ENCODE results near the gene CCDC32.
"Not testable (repeated sequence)": the region's sequence is repeated elsewhere in the genome, so short reads cannot be mapped to it uniquely, and the experiment has no call there.

Gene CCDC32, protein sequence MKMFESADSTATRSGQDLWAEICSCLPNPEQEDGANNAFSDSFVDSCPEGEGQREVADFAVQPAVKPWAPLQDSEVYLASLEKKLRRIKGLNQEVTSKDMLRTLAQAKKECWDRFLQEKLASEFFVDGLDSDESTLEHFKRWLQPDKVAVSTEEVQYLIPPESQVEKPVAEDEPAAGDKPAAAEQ

DNA sequence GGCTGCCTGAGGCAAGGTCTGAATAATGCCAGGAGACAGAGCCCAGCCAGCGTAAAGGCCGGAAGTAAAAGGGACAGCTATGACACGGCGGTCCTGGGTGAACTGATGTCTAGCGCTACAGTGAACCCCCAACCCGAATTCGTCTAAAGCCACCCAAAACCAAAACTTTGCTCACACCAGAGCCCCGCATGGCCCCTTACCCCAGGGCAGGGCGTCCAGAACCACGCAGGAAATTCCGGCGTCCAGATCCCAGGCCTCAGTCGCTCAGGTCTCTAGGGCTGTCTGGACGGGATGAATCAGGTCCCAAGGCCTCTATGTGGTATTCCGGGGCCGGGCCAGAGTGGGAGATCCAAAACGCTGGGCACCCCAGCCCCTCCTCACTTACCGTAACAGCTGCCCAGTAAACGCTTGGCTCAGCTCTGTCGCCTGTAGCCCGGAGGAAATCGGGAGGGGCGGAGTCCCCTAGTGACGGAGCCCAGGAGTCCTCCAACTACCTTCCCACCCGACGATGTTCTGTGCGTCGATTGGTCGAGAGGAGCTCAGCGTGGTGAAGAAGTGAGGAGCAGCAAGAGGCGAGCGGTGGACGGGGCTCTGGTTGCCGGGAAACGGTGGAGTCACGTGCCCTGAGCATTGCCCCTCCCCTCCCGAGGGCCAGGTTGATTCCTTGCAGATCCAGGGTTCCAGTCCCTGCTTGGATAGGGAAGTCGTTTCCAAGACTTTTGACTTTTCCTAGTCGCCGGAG lies at the start of gene CCDC32:
Gene CCDC32, minus strand, starts transcription at position 452 of the 742 bp plus-strand sequence. CDS start 2,027 bp downstream, outside the sequence.
- DNase-seq = peak; percentile 90

DNA sequence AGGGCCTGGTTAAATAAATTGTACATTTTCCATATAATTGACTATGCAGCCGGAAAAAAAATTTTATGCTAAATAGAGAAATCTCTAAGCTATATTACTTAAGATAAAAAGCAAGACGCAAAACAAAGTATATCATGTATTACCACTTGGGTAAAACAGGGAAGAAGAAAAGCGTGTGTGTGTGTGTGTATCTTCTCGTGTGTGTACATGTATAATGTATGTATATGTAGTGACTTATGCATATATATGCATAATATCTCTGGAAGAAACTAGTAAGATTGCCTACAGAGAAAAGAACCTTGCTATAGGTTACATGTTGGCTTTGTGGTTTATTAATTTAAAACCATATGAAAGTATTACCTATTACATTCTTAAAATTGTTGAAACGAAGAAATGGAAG lies 48.2 kb upstream of the CCDC32 start:
- no peak for DNase-seq

DNA sequence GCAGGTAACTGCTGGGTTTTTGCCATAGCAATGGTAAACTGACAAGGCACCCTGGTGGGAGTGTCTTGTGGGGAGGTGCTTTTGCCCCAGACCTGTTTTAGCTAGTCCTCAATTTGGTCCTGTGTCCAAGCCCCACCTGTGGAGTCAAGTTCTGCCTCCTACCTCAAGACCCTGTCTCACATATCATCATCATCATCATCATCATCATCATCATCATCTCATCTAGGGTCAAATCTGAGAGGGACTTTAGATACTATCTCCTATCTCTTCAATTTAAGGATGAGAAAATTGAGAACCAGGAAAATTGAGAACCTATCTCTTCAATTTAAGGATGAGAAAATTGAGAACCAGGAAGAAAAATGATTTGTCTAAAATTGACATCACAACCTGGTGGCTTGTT lies 39.1 kb upstream of the CCDC32 start:
- DNase-seq = no peak

DNA sequence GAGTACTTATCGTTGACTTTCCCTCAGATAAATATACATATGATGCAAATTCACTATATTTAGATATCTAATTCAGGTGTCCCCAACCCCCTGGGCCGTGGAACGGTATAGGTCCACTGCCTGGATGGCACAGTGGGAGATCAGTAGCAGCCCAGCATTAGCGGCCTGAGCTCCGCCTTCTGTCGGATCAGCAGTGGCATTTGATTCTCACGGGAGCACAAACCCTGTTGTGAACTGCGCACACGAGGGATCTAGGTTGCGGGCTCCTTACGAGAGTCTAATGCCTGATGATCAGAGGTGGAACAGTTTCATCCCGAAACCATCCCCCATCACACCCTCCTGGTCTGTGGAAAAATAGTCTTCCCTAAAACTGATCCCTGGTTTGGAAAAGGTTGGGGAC lies 36.1 kb upstream of the CCDC32 start:
- DNase-seq = no peak

DNA sequence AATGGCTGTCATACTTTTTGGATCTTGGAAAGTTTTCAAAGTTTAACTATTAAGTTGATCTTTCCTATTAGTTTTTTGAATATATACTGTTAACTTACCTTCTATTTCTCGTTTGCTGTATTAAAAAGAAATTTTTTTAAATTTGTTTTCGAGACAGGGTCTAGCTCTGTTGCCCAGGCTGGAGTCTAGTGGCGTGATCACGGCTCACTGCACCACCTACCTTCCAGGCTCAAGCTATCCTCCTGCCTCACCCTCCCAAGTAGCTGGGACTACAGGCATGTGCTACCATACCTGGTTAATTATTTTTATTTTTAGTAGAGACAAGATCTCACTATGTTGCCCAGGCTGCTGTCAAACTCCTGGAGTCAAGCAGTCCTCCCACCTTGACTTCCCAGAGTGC lies 33.8 kb upstream of the CCDC32 start:
- no peak for DNase-seq

DNA sequence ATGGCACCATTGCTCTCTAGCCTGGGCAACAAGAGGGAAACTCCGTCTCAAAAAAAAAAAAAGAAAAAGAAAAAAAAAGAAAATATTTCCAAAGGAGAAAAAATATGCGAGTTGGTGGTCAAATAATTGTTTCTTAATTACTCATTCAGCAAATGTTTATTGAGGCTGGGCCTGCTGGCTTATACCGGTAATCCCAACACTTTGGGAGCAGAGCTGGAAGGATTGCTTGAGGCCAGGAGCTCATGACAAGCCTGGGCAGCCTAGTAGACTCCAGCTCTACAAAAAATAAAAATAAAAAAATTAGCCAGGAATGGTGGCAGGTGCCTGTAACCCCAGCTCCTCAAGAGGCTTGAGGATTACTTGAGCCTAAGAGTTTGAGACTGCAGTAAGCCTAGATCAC lies 33.3 kb upstream of the CCDC32 start:
- no peak for DNase-seq

DNA sequence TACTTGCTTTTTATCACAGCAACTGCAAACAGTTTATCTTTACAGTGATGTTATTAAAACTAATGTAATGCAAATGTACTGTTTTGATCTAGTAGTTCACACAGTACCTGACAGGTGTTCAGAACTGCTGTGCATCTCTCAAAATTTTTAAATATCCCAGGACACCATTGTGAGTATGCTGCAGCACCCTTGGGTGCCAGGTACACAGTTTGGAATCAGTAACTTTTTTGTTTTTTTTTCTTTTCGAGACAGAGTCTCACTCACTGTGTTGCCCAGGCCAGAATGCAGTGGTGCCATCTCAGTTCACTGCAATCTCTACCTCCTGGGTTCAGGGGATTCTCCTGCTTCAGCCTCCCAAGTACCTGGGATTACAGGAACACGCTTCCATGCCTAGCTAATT lies 32.2 kb upstream of the CCDC32 start:
- DNase-seq = no peak

DNA sequence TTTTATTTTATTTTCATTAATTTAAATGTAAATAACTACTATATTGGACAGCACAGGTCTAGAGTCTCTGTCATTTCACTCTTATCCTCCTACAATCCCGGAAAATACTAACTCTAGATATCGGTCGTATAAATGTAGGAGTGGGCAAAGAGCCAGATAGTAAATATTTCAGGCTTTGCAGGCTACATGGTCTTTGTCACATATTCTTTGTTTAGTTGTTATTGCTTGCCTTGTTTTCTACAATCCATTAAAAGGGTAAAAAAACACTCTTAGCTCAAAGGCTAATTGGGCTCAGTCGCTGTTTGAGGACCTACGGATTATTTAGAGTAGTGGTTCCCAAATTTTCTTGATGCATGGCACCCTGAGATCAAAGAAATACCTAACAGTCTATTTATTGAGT lies 30.9 kb upstream of the CCDC32 start:
- no peak for DNase-seq

DNA sequence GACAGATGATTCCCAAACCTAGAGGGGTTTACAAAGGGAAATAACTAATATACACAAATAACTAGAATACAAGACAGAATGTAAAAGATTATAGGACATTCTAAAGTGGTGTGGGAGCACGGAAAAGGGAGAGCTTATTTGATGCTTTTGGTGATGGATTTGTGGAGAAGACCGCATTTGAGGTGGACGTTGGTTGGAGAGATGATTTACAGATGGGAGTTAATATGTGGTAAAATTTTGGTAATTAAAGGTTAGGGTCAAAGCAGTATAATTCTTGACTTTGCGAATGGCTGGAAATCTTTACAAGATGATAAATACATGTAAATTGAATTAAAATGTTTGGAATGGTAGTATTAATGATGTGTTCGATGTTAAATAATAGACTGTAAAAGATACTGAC lies 30.4 kb upstream of the CCDC32 start:
- DNase-seq = no peak

DNA sequence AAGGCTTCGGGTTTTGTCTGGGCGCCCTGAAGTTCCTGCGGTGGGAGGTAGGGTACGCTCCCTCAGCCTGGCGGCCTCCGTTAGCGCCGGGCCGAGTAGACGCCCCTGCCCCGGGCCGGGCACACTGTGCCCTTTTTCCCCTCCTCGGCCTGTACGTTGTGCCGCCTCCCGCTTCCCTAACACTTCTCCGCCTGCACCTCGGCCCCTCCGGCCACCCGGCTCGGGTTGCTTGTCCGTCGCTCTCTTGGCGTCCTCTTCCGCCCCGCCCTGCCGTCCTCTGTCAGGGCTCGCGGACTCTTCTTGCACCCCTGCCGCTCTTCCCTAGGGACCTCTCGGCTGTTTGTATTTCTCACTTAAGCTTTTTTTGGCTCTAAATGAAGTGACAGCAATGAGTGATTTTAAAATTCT lies 29.6 kb upstream of the CCDC32 start:
- no peak for DNase-seq

DNA sequence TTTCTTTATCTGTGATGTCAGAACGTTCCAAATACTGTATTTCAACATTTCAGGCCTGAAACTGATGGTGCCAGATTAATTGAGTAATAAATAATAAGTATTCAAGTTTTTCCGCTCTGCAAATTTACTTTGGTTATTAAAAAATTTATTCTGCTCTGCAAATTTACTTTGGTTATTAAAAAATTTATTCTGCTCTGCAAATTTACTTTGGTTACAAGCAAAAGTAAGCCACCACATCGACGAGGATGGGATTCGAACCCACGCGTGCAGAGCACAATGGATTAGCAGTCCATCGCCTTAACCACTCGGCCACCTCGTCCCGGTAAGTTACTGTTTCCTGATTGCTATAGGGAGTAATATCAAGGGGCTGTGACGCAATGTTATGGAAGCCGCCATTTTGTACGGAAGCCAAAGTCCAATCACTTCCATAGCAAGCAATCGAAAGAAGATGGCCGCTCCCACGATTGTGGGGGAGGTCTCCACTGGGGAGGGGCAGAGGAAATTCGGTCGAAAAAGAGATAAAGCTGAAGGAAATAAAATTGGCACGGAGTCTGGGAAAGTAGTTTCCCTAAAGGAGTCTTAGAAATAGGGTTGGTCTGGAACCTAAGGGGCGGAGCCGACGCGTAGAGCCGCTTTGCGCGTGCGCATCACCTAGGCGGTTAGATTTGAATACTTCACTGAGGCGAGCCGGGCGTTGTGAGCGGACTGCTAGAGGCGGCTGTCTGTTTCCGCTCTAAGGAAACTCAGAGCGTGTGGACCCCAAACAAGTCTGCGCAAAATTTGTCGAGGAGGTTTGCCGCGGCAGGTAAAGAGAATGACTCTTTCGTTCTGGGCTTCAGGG lies 29.0 kb upstream of the CCDC32 start, which contains the start of gene KNL1:
Gene KNL1, plus strand, starts transcription at position 662 of the 841 bp plus-strand sequence. CDS start 8,683 bp downstream, outside the sequence.
- peak; percentile 81 for DNase-seq

DNA sequence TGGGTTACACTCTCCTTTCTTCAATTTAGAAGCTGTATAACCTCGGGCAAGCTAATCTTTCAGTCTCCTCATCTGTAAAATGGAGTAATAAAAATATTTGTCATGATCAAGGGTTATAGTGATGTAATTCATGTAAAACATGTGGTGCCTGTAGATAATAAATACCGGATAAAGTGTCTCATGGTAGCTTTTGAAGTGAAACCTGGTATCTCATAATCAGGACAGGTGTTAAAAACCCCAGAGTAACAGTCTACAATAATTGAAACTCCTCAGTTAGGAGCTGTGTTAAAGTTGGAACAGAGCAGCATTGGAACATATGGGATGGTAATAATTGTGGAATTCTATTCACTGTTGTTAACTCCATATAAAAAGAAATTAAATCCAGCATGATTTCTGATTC lies 28.3 kb upstream of the CCDC32 start:
- no peak for DNase-seq

DNA sequence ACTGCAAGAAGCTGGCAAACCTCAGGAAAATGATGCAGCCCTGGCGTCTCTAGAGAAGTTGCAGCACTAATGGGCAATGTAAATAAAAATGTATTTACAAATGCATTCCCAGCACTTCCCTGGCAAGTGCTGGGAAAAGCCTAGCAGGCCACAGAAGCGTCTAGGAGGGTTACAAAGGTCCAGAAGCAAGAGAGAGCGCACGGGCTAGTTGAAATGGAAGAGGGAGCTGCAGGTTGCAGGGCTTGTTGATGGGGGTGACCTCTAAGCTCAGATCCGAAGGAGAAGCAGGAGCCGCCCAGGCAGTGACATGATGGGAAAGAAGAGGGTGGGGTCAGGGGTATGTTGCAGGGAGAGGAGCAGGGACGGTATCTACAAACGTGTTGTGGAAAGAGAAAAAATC lies 26.5 kb upstream of the CCDC32 start:
- DNase-seq = no peak

DNA sequence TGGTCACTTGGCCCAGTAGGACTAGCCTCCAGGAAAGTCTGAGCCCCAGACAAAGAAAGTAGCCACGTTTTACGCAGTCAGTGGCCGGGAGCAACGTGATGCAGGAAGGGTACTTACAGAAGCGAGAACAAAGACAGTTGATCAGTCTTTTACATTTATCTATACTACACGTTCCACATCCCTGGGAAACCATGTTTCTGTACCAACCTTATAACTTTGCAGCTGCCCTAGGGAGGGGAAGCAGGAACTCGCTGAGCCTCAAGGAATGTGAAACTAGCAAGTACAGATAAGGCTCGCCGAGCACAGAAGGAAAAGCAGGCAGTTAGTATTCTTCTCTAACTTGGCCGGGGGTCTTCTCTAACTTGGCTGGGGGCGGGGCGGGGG lies 25.8 kb upstream of the CCDC32 start:
- no peak for DNase-seq

DNA sequence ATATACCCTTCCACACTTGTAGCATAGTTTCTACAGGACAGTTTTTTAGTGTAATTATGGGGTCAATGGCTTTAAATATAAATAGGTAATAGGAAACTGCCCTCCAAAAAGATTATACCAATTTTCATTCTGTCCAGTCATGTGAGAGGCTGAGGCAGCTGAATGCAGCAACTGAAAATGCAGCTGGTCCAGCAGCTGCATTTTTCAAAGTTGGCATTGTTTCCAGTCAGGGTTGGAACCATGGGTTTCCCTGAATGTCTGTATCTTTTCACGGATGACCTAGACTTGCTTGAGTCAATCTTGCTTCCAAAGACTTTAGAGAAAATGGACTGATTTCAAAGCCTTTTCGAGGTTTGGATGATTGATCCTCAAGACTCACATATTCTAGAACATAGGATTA lies 19.3 kb upstream of the CCDC32 start:
- no peak for DNase-seq

DNA sequence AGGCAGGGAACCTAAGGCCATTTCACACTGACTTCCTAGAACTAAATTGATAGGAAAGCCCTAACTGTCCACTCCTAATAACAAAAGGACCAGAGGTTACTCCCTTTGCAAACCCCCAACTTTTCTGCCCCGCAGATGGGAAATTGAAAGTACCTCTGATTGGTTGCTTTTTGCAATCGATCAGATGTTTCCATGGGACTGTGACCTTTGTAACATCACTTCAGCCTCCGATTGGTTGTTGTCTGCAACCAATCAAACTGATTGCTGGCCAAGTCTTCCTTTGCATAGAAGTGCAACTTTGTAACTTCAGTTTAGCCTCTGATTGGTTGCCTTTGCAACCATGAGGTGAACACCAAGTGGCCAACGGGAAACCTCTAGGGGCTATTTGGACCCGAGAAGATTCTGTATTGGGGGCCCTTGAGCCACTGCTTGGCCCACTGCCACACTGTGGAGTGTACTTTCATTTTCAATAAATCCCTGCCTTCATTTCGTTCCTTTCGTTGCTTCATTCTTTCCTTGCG lies 17.9 kb upstream of the CCDC32 start:
- no peak for DNase-seq

DNA sequence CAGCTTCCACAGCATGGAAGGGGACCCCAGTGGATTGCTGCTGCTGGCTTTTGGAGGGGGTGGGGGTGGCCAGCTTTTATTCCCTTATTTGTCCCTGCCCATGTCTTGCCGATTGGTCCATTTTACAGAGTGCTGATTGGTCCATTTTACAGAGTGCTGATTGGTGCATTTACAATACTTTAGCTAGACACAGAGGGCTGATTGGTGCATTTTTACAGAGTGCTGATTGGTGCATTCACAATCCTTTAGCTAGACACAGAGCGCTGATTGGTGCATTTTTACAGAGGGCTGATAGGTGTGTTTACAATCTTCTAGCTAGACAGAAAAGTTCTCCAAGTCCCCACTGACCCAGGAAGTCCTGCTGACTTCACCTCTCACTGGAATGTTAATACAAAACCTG lies 17.0 kb upstream of the CCDC32 start:
- not testable (repeated sequence) for DNase-seq

DNA sequence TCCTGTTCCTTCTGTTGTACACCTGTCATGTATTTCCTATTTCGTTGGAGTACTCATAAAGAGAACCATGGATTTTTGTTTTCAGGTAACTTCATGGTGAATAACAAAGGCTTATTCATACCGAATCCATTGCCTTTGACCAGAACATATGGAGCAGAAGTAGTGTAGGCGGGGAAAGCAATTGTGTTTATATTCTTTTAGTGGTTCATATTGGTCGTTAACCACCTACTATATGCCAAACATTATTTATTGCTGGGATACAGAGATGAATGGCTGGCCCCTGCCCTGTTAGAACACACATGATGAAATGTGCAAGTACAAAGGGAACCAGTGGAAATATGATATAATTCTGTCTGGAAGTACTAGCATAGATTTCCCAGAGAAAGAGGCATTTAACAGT lies 14.1 kb upstream of the CCDC32 start:
- no peak for DNase-seq

DNA sequence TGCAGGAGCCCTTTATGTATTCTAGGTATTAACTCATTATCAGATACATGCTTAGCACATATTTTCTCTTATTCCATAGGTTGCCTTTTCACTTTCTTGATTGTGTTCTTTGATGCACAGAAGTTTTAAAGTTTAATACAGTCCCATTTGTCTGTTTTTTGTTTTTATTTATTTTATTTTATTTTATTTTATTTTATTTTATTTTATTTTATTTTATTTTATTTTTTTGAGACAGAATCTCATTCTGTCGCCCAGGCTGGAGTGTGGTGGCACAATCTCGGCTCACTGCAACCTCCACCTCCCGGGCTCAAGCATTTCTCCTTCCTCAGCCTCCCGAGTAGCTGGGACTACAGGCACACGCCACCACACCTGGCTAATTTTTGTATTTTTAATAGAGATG lies 12.1 kb upstream of the CCDC32 start:
- DNase-seq = not testable (repeated sequence)

DNA sequence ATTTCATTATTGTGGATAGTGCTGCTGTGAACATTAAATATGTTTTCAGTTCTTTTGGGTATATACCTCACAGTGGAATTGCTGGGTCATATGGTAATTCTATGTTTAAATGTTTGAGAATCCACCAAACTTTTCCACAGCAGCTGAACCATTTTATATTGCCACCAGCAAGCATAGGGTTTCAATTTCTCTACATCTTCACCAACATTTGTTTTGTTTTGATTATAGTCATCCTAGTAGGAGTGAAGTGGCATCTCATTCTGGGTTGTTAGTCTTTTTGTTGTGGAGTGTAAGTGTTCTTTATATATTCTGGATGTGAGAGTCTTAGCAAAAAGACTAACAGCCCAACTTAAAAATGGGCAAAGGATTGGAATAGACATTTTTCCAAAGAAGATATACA lies 10.3 kb upstream of the CCDC32 start:
- DNase-seq = no peak

DNA sequence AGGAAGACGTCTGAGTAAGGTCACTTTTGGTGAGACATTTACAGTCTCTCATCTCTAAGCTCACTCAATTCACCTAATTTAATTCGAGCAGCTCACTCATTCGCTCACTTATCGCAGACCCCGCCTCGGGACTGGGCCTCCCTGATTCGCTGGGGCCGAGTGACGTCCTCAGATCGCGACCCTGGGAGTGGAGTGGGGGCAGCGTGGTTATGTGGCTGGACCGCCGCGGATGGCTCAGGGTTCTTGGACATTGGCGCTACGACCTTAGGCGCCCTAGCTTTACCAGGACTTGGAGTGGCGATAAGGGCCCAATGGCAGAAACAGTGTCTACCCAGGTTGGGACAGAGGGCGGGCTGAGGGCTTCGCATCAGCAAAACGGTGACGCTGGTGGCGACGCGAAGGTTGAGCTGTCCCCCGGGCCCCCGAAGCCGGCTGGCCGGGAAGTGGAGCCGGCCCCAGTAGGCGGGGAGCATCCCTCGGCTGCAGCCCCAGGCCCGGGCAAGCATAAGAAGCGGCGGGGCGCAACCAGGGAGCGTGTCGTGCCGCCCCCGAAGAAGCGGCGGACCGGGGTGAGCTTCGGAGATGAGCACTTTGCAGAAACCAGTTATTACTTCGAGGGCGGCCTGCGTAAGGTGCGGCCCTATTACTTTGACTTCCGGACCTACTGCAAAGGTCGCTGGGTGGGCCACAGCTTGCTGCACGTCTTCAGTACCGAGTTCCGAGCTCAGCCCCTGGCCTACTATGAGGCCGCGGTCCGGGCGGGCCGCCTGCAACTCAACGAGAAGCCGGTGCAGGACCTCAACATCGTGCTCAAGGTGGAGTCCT lies 4.5 kb upstream of the CCDC32 start, which contains the start of gene RPUSD2:
Gene RPUSD2, plus strand, starts transcription at position 171 of the 825 bp plus-strand sequence. Its CDS starts 39 bp downstream, at position 210.
- DNase-seq = peak; percentile 81

DNA sequence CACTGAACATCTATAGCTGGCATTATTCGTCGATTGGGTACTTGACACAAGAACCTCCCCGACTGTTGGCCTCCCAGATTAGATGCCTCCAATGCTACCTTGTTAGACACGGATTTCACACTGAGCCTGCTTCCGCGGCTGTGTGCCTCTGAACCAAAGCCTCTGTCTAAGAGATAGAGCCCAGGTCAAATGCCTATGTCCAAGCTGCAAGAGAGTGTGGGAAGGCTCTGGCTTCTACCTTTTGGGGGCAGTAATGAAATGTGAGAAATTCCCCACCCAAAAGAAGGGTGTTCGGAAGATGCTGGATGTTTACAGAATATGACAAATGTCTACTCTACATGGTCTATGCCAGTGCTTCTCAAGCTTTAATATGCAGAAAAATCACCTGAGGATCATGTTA lies 2.3 kb upstream of the CCDC32 start:
- no peak for DNase-seq
